HG02623 (cell line): ENCODE measurements around the gene IRF2.
A peak's percentile ranks its signal among the peaks of the same experiment; 100 is the strongest.
"Not testable (repeated sequence)": the region's sequence is repeated elsewhere in the genome, so short reads cannot be mapped to it uniquely, and the experiment has no call there.

Source experiments
- ATAC-seq: cut with Tn5 transposase; IDR thresholded peaks from one replicate; pipeline ENCODE4 v1.9.1; 2021; ENCODE audit warnings: moderate library complexity; ENCODE audit not compliant: unreplicated experiment

The IRF2 gene

GRCh38 chr4:184392748-184393559 lies 81.4 kb downstream of the IRF2 start:
- no peak for ATAC-seq

- ATAC-seq: no peak
These were observed 82.0 kb downstream of the IRF2 start for GRCh38 chr4:184392316-184392715.

DNA sequence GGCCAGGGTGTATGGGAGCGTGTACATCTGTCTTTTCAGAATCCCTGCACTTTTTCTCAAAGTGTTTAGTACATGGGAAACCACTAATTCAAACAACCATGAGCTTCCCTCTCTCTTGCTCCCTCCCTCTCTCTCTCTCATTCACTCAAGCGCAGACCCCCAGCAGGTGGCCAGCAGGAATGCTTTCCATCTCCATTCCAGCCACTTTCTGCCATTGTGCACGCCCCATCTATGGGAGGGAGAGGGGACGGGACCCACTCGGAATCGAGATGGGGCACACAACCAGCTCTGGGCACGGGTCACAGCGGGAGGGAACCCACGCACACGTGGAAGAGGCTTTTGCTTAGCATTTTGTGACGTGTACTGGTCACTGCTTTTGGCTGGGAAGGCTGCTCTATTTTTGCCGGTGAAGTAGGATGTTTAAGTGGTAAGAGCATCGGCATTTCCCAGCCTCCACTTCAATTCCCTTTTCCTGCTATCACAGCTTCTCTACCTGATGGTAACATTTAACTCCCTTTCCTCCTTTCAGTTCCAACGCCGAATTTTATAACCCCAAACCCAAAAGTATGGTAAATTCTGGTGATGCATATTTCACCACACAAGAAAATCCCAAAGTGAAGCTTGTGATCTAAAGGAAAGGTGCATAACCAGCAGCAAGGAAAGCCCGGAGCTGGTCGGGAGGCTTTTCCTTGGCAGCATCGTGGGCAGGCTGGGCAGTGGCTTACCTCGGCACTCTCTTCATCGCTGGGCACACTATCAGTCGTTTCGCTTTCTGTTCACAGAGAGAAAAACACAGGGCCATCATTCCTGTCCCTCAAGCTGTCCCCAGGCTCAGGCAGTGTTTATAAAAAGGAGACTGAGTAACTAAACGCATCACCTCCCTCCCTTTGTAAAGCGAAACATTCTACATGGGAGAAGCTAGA lies 84.1 kb downstream of the IRF2 start:
- no peak for ATAC-seq

DNA sequence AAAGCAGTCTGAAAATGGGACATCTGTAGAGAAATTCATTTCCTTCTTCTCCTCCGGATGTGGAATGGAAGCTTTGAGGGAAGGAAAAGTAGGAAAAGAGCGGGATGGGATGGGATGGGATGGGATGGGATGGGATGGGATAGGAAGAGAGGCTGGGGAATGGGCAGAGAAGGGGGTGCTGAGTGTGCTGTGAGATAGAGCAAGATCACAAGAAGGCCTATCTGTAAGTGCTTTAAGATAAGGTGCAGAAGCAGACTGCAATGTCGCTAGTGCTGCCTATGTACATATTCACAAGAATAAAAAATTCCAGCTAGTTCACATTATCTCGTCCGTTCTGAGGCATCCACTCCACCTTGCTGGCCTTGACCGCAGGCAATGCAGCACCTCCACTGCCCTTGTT lies 86.2 kb downstream of the IRF2 start:
- no peak for ATAC-seq

- ATAC-seq: no peak
These were observed 87.0 kb downstream of the IRF2 start for GRCh38 chr4:184387351-184387750.

DNA sequence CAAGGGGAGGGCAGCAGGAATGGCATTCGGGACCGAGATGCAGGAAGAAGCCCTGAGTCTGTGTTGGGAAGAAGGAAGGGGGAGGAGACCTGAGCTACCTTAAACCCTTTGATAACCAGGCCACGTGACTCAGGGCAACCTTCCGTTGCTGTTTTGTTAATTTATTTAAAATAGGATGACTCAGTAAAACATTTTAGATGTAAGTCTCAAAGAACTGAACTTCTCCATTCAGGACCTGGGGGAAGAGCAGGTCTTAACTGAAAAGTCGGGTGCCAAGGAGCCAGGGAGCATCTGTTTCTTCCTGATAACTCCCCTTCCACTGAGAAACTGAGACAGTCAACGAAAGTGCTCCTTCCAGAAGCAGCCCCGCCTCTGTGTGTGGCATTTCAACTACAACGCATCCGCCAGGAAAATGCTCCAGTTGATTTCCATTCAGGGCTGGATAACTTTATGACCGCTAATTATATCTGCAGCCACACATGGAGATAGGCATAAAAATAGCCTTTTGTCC lies 88.0 kb downstream of the IRF2 start:
- ATAC-seq: no peak

GRCh38 chr4:184385705-184386141 lies 88.6 kb downstream of the IRF2 start:
- ATAC-seq: no peak

DNA sequence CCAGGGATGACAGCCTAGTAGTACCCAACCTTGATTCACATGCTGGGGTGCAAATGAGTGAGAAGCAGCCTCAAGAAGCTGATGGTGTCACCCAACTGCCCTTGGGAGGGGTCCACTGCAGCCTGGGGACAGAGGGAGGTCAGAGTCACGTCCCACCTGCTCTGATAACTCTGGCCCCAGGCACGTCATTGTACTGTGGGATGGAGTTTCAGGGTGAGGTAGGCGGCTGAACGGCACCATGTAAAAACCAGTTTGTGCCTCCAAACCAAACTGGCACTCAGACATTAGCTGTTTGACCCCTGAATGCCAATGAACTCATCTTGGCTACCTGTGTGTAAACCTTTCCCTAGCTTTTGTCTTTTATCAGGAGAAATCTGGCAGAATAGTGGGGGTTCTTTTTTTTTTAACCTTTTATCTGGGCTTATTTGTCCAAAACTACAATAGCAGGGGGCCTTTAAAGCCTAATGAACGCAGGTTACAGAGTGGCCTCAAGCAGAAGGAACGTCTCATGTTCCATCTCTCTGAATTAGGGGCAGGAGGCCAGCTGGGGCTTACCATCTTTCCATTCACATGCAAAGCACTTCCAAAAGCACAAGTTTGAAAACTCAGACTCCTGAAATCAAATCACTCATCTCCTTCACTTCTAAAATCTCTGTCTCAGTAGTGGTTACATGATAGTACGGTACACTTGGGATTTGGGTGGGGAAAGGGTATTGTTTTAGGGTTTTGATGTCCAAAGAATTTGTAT lies 89.4 kb downstream of the IRF2 start:
- ATAC-seq: peak; percentile 19

- peak; percentile 72 for ATAC-seq
These were observed 90.1 kb downstream of the IRF2 start for GRCh38 chr4:184384056-184384809.

- no peak for ATAC-seq
These were observed 90.8 kb downstream of the IRF2 start for GRCh38 chr4:184383497-184384055.

GRCh38 chr4:184382189-184382846 lies 92.0 kb downstream of the IRF2 start:
- peak; percentile 29 for ATAC-seq

GRCh38 chr4:184380707-184381106 lies 93.6 kb downstream of the IRF2 start:
- no peak for ATAC-seq

GRCh38 chr4:184380214-184380613 lies 94.1 kb downstream of the IRF2 start:
- ATAC-seq: not testable (repeated sequence)

- no peak for ATAC-seq
These were observed 97.4 kb downstream of the IRF2 start for GRCh38 chr4:184376923-184377322.

GRCh38 chr4:184376126-184376838 lies 98.1 kb downstream of the IRF2 start:
- no peak for ATAC-seq

DNA sequence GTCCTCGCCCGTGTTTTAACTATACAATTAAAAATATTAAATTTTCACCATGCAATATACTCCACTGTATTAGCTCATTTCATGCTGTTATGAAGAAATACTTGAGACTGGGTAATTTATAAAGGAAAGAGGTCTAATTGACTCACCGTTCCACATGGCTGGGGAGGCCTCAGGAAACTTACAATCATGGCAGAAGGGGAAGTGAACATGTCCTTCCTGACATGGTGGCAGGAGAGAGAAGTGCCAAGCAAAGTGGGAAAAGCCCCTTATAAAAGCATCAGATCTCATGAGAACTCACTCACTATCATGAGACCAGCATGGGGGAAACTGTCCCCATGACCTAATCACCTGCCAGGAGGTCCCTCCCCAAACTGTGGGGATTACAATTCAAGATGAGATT lies 98.7 kb downstream of the IRF2 start:
- ATAC-seq: not testable (repeated sequence)

- no peak for ATAC-seq
These were observed 99.3 kb downstream of the IRF2 start for GRCh38 chr4:184375027-184375426.

- ATAC-seq: no peak
These were observed 100.4 kb downstream of the IRF2 start for GRCh38 chr4:184373886-184374405.
